GM18873 (cell line): ENCODE measurements around the gene LSM8.
"Not testable (repeated sequence)": the region's sequence is repeated elsewhere in the genome, so short reads cannot be mapped to it uniquely, and the experiment has no call there.

ENCODE experiments used
- ATAC-seq: cut with Tn5 transposase; IDR thresholded peaks from one replicate; pipeline ENCODE4 v1.9.1; 2021; ENCODE audit warnings: mild to moderate bottlenecking, moderate library complexity, moderate number of reproducible peaks; ENCODE audit not compliant: unreplicated experiment, low FRiP score

Gene LSM8

GRCh38 chr7:118183786-118184564, at the start of gene LSM8:
Gene LSM8 (plus strand): TSS chr7:118184164. CDS start chr7:118184224, 60 bp downstream.
- peak; percentile 98 for ATAC-seq

GRCh38 chr7:118134420-118134819, 49.5 kb upstream of the LSM8 start:
- ATAC-seq: not testable (repeated sequence)

GRCh38 chr7:118140468-118140867, 43.5 kb upstream of the LSM8 start:
- no peak for ATAC-seq

GRCh38 chr7:118142012-118142411, 42.0 kb upstream of the LSM8 start:
- ATAC-seq: no peak

GRCh38 chr7:118148930-118149329, 35.0 kb upstream of the LSM8 start:
- ATAC-seq: peak; percentile 45

- ATAC-seq: no peak
These were observed 34.6 kb upstream of the LSM8 start for GRCh38 chr7:118149394-118149793.

- ATAC-seq: no peak
These were observed 32.3 kb upstream of the LSM8 start for GRCh38 chr7:118151671-118152070.

GRCh38 chr7:118152149-118152548, 31.8 kb upstream of the LSM8 start:
- no peak for ATAC-seq

GRCh38 chr7:118152654-118153053, 31.3 kb upstream of the LSM8 start:
- ATAC-seq: no peak

- no peak for ATAC-seq
These were observed 30.3 kb upstream of the LSM8 start for GRCh38 chr7:118153551-118154177.

- no peak for ATAC-seq
These were observed 25.2 kb upstream of the LSM8 start for GRCh38 chr7:118158766-118159165.

GRCh38 chr7:118169146-118169545, 14.8 kb upstream of the LSM8 start:
- no peak for ATAC-seq

GRCh38 chr7:118175740-118176139, 8.2 kb upstream of the LSM8 start:
- ATAC-seq: no peak

GRCh38 chr7:118179191-118179590, 4.8 kb upstream of the LSM8 start:
- ATAC-seq: no peak

- ATAC-seq: no peak
These were observed 1.2 kb upstream of the LSM8 start for GRCh38 chr7:118182593-118183427.

GRCh38 chr7:118183428-118183785, 557 bp upstream of the LSM8 start:
- no peak for ATAC-seq

GRCh38 chr7:118184565-118184940, 589 bp downstream of the LSM8 start:
- ATAC-seq: no peak

GRCh38 chr7:118185163-118185860, 1.3 kb downstream of the LSM8 start:
- no peak for ATAC-seq

- ATAC-seq: no peak
These were observed 2.5 kb downstream of the LSM8 start for GRCh38 chr7:118186501-118186900.

GRCh38 chr7:118194571-118194970, 10.6 kb downstream of the LSM8 start:
- ATAC-seq: no peak
